GM23338 (cell line): ENCODE measurements around the gene CCDC28A. TPM values are rescaled to one million over a fixed set of nuclear protein-coding genes. Genes with fewer than 3 reads are reported as not detected.

Experiments used
- JUNB ChIP-seq: IDR thresholded peaks from one replicate; pipeline ENCODE4 v1.6.1; 2016; ENCODE audit warnings: antibody characterized with exemption; ENCODE audit not compliant: unreplicated experiment
- POLR2AphosphoS5 ChIP-seq: IDR thresholded peaks from 2 replicates; pipeline ENCODE4 v1.6.1; 2016; ENCODE audit warnings: antibody characterized with exemption, low read depth
- REST ChIP-seq: IDR thresholded peaks from one replicate; pipeline ENCODE4 v1.6.1; 2018; ENCODE audit warnings: antibody characterized with exemption; ENCODE audit not compliant: unreplicated experiment
- STAT1 ChIP-seq: IDR thresholded peaks from one replicate; pipeline ENCODE4 v1.6.1; 2016; ENCODE audit warnings: antibody characterized with exemption; ENCODE audit not compliant: unreplicated experiment
- ZNF331 ChIP-seq: fragments of 250-450 bp; sonication (Bioruptor Pico); IDR thresholded peaks from 2 replicates; pipeline ENCODE4 v1.5.0; 2020; ENCODE audit warnings: low read depth, mild to moderate bottlenecking, moderate library complexity
- ZNF462 ChIP-seq: fragments of 250-450 bp; sonication (Bioruptor Pico); IDR thresholded peaks from 2 replicates; pipeline ENCODE4 v1.5.0; 2020; ENCODE audit warnings: mild to moderate bottlenecking, moderate library complexity
- polyA plus RNA-seq: library from polyadenylated mRNA; unstranded; fragments of >200 nt; fragmentation: Nextera tagmentation; extraction: Ambion mirVana; gene quantifications from 2 replicates; pipeline ENCODE4 v1.2.1, GENCODE V29; 2016
- total RNA-seq: library from RNA; depleted of rRNA; stranded (reverse); fragments of >200 nt; shearing (Covaris generic); gene quantifications from 2 replicates; pipeline ENCODE4 v1.2.3, GENCODE V29; 2014

Gene CCDC28A
- total and polyA plus RNA-seq, 2 experiments from 2014 or later: 11.2 to 14.0 TPM

- TF ChIP-seq ZNF462 (no peak), ZNF331 (CRISPR knock-in tag) (no peak), REST (no peak), JUNB (no peak), STAT1 (no peak), POLR2AphosphoS5 (no peak)
Measured at GRCh38 chr6:138814179-138814834, 40.7 kb downstream of the CCDC28A start (continued).
